NCI-H524 treated with DMSO at 0.1 percent for 48 hours (cell line): ENCODE measurements around the gene CFAP69.
"Not testable (repeated sequence)": the region's sequence is repeated elsewhere in the genome, so short reads cannot be mapped to it uniquely, and the experiment has no call there.

Source experiments
- DNase-seq: peaks from one replicate; lab custom pipeline; 2025; lab: John Stamatoyannopoulos, UW

The CFAP69 gene

DNA sequence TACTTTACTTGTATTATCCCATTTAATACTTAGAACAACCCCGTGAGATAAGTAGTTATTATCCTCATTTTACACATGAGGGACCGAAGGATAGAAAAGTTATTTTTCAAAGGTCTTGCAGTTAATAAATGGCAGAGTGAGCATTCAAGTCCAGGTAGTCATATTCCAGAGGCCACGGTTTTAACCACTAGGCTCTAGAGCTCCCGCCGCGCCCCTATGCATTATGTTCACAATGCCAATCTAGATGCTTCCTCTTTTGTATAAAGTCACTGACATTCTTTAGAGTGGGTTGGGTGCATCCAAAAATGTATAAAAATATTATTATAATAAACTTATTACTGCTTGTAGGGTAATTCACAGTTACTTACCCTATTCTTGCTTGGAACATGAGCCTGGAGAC, 11.4 kb upstream of the CFAP69 start:
- DNase-seq: no peak

DNA sequence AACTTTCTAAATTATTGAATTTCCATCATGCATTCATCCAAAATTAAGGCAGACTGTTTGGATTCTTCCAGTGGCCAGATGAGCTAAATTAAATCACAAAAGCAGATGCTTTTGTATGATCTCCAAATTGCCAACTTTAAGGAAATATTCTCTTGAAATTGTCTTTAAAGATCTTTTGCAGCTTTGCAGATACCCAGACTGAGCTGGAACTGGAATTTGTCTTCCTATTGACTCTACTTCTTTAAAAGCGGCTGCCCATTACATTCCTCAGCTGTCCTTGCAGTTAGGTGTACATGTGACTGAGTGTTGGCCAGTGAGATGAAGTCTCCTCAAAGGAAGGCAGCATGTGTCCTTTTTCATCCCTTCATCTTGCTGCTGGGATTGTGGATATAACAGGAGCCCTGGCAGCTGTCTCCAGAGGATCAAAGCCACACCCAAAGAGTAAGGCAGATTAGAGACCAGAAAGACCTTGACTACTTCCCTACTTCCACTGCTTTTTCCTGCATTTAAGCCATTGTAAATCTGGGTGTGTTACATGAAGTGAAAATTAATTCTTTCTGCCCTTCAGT, 8.2 kb upstream of the CFAP69 start:
- DNase-seq: no peak

GRCh38 chr7:90238022-90238421, 7.0 kb upstream of the CFAP69 start:
- DNase-seq: no peak

- no peak for DNase-seq
Measured at GRCh38 chr7:90238583-90238982, 6.4 kb upstream of the CFAP69 start.

DNA sequence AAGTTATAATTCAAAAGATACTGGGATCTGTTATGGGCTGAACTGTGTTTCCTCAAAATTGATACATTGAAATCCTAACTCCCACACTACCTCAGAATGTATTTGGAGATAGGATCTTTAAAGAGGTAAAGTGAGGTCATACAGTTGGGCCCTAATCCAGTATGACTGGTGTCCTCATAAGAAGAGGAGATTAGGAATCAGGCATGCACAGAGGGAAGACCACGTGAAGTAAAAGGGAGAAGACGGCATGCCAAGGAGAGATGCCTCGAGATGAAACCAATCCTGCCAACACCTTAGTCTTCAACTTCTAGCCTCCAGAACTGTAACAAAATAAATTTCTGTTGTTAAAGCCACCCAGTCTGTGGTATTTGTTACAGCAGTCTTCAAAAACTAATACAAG, 5.9 kb upstream of the CFAP69 start:
- DNase-seq: no peak

DNA sequence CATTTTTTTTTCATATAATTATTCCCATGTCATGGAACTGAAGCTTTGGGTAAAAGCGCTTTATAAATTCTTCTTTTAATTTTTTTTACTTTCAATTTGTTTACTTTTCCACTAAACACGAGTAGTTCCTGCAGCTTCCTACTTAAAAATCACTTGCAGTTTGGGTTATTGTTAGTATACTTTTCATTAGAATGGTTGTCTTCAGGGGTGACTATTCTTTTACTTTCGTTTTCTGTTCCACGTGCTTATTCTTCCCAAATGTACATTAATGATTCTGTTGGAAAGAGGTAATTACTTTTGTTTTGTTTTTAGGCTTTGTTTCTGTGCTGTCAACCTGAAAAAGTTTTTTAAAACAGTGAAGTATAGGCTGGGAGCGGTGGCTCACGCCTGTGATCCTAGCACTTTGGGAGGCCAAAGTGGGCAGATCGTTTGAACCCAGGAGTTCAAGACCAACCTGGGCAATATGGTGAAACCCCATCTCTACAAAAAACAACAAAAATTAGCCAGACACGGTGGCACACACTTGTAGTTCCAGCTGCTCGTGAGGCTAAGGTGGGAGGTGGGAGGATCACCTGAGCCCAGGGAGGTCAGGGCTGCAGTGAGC, 5.2 kb upstream of the CFAP69 start:
- DNase-seq: no peak

DNA sequence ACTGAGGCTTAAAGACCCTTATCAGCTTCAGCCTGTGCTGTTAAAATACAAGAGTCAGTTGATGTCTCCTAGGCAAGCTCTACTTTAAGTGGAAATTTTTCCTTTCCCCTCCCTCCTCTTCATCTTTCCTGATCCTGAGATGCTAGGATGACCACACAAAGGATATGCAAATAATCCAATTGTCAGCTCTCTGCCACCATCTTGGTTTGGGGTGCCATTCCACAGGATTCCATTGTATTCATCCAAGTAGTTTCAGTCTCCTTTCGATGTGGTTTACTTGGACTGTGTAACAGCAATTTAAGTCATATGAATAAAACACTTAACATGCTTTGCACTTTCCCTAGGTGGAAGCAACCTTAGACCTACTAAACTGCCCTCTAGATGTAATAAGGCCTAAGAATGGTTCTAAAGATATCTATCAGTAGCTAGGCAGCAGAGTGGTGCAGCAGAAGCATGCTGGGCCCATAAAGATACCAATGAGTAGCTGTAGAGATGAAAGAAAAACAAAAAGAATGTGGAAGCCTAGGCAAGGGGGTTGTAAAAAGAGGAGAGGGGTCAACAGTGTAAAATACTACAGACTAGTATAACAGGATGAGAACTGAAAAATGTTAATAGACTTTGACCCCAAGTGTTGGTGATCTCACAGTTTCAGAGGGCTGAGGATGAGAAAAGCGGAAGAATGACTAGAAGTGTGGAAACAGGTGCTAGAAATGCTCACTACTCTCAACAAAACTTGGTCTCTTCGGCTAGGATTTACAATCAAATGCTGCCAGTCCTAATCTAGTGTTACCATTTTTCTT, 2.4 kb upstream of the CFAP69 start:
- DNase-seq: no peak

DNA sequence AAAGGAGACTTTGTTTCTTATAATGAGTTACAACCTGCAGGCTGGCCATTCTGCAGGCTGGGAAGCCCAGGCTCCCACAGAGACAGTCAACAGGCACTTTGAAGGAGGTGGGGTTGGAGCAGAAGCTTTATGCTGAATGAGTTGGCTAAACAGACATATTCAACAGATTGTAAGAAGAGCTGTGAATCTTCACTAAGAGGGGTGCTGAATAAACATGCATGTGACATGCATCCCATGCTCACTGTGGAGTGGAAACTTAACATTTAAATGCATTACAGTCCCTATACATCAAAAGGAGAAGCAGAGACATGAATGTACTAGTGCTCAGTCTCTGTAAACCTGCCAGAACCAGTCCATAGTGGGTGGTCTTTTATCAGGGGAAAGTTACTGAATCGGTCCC, 1.4 kb upstream of the CFAP69 start:
- DNase-seq: no peak

DNA sequence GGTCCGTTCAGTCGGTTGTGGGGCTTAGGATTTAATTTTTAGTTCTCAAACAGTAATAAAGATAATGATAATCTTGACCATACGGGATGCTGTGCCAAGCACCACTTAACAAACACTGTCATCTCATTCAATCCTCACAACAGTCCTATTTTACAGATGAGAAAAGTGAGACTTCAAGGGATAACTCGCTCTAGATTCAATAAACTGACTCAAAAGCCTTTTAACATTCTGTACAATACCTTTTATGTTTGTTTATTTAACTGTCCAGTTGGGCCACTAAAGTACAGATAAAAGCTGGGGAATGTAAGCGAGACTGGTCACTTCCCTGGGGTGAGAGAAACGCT, 437 bp upstream of the CFAP69 start:
- no peak for DNase-seq

- DNase-seq: no peak
Measured at GRCh38 chr7:90246171-90246570, 1.2 kb downstream of the CFAP69 start.

GRCh38 chr7:90248706-90249105, 3.7 kb downstream of the CFAP69 start:
- DNase-seq: no peak

GRCh38 chr7:90250601-90251303, 5.8 kb downstream of the CFAP69 start:
- DNase-seq: no peak

DNA sequence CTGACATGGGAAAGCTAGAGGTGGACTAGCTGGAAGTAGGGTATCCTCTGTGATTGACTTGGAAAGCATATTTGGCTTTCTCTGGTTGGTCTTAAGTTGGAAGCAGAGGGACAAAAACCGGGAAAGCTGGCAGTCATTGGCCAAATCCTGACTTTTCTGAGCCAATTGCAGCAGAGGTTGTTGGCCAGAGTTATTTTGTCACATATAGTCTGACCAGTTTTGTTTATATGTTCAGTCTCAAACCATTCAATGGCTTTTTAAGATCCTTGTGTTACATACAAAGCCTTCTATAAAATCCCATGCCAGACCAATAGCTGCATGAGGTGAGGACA, 6.3 kb downstream of the CFAP69 start:
- DNase-seq: no peak

DNA sequence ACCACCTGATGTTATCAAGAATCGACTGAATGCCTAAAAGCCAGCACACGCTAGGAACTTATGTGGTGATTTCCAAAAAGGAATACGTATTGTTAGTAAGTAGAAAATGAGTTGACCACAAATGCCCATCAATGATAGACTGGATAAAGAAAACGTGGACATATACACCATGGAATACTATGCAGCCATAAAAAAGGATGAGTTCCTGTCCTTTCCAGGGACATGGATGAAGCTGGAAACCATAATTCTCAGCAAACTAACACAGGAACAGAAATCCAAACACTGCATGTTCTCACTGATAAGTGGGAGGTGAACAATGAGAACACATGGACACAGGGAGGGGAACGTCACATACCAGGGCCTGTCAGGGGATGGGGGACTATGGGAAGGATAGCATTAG, 11.0 kb downstream of the CFAP69 start:
- not testable (repeated sequence) for DNase-seq

- no peak for DNase-seq
Measured at GRCh38 chr7:90256778-90257177, 11.8 kb downstream of the CFAP69 start.

DNA sequence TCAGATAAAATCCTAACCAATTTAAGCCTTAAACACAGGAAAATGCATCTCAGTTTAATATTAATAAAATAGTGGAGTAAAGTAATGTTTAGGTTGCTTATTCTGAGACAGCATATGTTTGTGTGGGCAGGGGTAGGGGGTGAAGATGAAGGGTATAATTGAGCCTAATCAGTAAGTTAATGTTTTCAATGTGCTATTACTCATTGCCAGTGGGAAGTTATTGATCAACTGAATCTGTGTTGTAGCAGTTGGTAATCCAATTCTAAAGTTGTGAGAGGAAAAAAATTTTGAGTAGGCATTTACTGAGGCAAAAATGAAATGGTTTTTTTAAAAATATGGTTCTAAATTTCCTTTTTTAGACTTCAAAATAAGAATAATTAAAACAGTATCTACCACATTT, 16.5 kb downstream of the CFAP69 start:
- DNase-seq: no peak

- no peak for DNase-seq
Measured at GRCh38 chr7:90262438-90262837, 17.5 kb downstream of the CFAP69 start.

DNA sequence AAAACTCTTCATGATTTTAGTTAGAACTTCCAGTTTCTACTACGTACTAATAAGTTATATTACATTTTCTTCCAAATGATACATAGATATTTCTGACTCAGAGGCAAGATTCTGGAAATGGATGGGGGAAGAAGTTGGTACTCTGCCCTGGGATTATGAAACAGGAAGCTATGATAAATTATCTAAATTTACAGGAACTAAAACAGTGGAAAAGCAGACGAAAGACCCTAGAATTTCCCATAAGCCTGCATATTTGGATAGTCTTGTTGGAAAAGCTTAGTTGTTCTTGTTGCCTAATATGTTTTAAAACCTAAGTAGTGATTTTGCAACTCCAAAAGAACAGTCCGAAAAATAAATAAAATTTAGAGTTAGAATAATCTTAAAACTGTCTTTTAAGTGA, 21.8 kb downstream of the CFAP69 start:
- no peak for DNase-seq

- no peak for DNase-seq
Measured at GRCh38 chr7:90267263-90267858, 22.4 kb downstream of the CFAP69 start.

GRCh38 chr7:90269163-90269562, 24.2 kb downstream of the CFAP69 start:
- DNase-seq: no peak

- DNase-seq: no peak
Measured at GRCh38 chr7:90270431-90271178, 25.6 kb downstream of the CFAP69 start.

DNA sequence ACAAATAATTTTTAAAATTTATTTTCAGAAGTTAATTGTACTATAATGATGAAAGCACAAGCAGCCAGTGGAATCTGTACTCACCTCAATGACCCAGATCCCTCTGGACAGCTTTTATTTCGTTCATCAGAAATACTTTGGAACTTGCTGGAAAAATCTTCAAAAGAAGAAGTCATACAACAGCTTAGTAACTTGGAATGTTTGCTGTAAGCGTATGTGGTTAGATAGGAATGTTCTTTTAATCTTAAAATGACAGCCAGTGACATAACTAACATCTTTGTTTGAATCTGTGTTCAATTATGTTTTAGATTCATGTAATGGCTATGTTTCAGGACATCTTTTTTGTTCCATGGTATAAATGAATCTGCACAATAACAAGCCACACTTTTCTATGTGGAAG, 26.8 kb downstream of the CFAP69 start:
- DNase-seq: no peak
